Right lung (tissue), 5 donors: ENCODE results near the gene LIX1L. TPM values are rescaled to one million over a fixed set of nuclear protein-coding genes. Genes with fewer than 3 reads are reported as not detected.

ENCODE experiments used
- DNase-seq, 2 donors: peaks; one replicate each; pipeline ENCODE4 v3.0.0-alpha.2; 2013
- polyA plus RNA-seq, 5 donors: library from polyadenylated mRNA; unstranded; fragments of 120-200 nt; gene quantifications; one replicate each; pipeline versions ENCODE4 v1.2.1 to v1.2.3, GENCODE V29; 2013; ENCODE audit warnings: inconsistent platforms in 1 of 5, low replicate concordance in 1 of 5; ENCODE audit not compliant: insufficient read length in 5 of 5, insufficient read depth in 1 of 5

Gene LIX1L
- polyA plus RNA-seq, 5 donors = 36.4 to 45.1 (median 43.7) TPM

- no peak for DNase-seq
These were observed 59.8 kb downstream of the LIX1L start for GRCh38 chr1:145897969-145898368.

- no peak for DNase-seq
These were observed 62.3 kb downstream of the LIX1L start for GRCh38 chr1:145895471-145895870.

GRCh38 chr1:145893306-145894055 is 64.3 kb downstream of the LIX1L start:
- no peak for DNase-seq

GRCh38 chr1:145892486-145893087 is 65.2 kb downstream of the LIX1L start:
- no peak for DNase-seq

GRCh38 chr1:145891587-145892485 is 66.0 kb downstream of the LIX1L start:
- DNase-seq = peak; percentile 91 to 94

GRCh38 chr1:145891143-145891542 is 66.7 kb downstream of the LIX1L start:
- DNase-seq = no peak

GRCh38 chr1:145889722-145890121 is 68.1 kb downstream of the LIX1L start:
- no peak for DNase-seq

- no peak for DNase-seq
These were observed 70.2 kb downstream of the LIX1L start for GRCh38 chr1:145887631-145888030.

- DNase-seq = no peak
These were observed 71.0 kb downstream of the LIX1L start for GRCh38 chr1:145886816-145887215.

- no peak for DNase-seq
These were observed 71.4 kb downstream of the LIX1L start for GRCh38 chr1:145886390-145886789.

- DNase-seq = peak; percentile 59 to 67
These were observed 72.0 kb downstream of the LIX1L start, which contains the start of gene ANKRD35 for GRCh38 chr1:145885738-145886287. Gene ANKRD35, minus strand, starts transcription at chr1:145885866. Its CDS starts 108 bp downstream, at chr1:145885758.

GRCh38 chr1:145884675-145885074 is 73.1 kb downstream of the LIX1L start:
- no peak for DNase-seq

Other genes starting within 250 kb of the LIX1L start
- gene CD160, start 238.5 kb downstream of the LIX1L start, polyA plus RNA-seq = 1 to 10 TPM; 1.5 to 3.3 (median 2.2) TPM
- 10 to 100 TPM; 13.8 to 19.9 (median 18.1) TPM for gene RNF115, start 133.9 kb downstream of the LIX1L start, polyA plus RNA-seq
- 10 to 100 TPM; 28.5 to 37.7 (median 35.9) TPM for gene POLR3C, start 133.8 kb downstream of the LIX1L start, polyA plus RNA-seq
- gene NUDT17, start 112.4 kb downstream of the LIX1L start, polyA plus RNA-seq = 10 to 100 TPM in 3 of 5 donors, 1 to 10 TPM in 2; 8.7 to 11.7 (median 10.5) TPM
- 10 to 100 TPM; 60.7 to 87.1 (median 79.4) TPM for gene PIAS3, start 98.9 kb downstream of the LIX1L start, polyA plus RNA-seq
- gene ANKRD35, start 72.2 kb downstream of the LIX1L start, polyA plus RNA-seq = 1 to 10 TPM; 3.7 to 5.5 (median 4.3) TPM
- gene ITGA10, start 48.0 kb downstream of the LIX1L start, polyA plus RNA-seq = 1 to 10 TPM; 2.5 to 4.1 (median 2.9) TPM
- 10 to 100 TPM; 48.6 to 52.8 (median 50.1) TPM for gene PEX11B, start 39.3 kb downstream of the LIX1L start, polyA plus RNA-seq
- 100 to 1,000 TPM; 183 to 197 (median 186) TPM for gene RBM8A, start 30.5 kb downstream of the LIX1L start, polyA plus RNA-seq
- 1 to 10 TPM in 2 of 5 donors, under 1 TPM in 3; 0.68 to 1.5 (median 0.90) TPM for gene ANKRD34A, start 6.6 kb upstream of the LIX1L start, polyA plus RNA-seq
- gene POLR3GL, start 6.7 kb upstream of the LIX1L start, polyA plus RNA-seq = 10 to 100 TPM; 42.3 to 54.6 (median 45.7) TPM
- gene TXNIP, start 38.6 kb upstream of the LIX1L start, polyA plus RNA-seq = 100 to 1,000 TPM; 298 to 564 (median 375) TPM
- 1 to 10 TPM in 1 of 5 donors, under 1 TPM in 2, not detected in 2; 0.39 to 7.1 (median 0.77) TPM for gene HJV, start 63.7 kb upstream of the LIX1L start, polyA plus RNA-seq
- gene NBPF10, start 186.8 kb upstream of the LIX1L start, polyA plus RNA-seq = 1 to 10 TPM; 1.3 to 2.1 (median 2.0) TPM